ENCODE results near the gene CEMIP. TPM values are rescaled to one million over a fixed set of nuclear protein-coding genes. Genes with fewer than 3 reads are reported as not detected.

CEMIP gene
- total and polyA plus RNA-seq, 11 donors, result 0.04 to 9.6 (median 0.19) TPM

GRCh38 chr15:80942266-80942665 is 163.1 kb downstream of the CEMIP start:
- no peak overlapping the region for H3K4me3 ChIP-seq
- H3K27me3 ChIP-seq, result no peaks in the 10 kb centered on the region
- H3K36me3 ChIP-seq, result peaks cover 0 to 59% (median 45%) of the 10 kb centered on the region in 9 donors
- TF ChIP-seq CTCF (IDR thresholded peaks at IDR 0.05) (no peak), POLR2A (IDR thresholded peaks at IDR 0.05) (no peak)
- WGBS, 4 donors, result 83 to 97% (median 84%) methylated on average over 6 to 7 of the region's 7 CpGs
- no peaks in the 10 kb centered on the region for H3K9me3 ChIP-seq
- H3K27ac ChIP-seq, result no peak overlapping the region
- H3K4me1 ChIP-seq, result peaks cover 0 to 8% (median 0%) of the 10 kb centered on the region in 12 donors
- no peak for DNase-seq
- intact Hi-C loops (cut with DNase I), result loop anchor here in 1 of 10 donors (10.0 kb wide), 1 partner anchor 47 kb away; no protein-coding TSS in a partner anchor
- ATAC-seq, result no peak

- Histone ChIP-seq H3K36me3 (peaks cover 0 to 66% (median 48%) of the 10 kb centered on the region in 9 donors), H3K4me3 (no peak overlapping the region), H3K4me1 (peaks cover 0 to 8% (median 0%) of the 10 kb centered on the region in 12 donors), H3K27me3 (no peaks in the 10 kb centered on the region), H3K27ac (no peak overlapping the region), H3K9me3 (no peaks in the 10 kb centered on the region)
- DNase-seq (peak in 4 of 5 donors; percentile 46 to 71 (median 62)), ATAC-seq (peak; percentile 29 to 94 (median 81))
- intact Hi-C loops (cut with DNase I), result loop anchor here in 1 of 10 donors (10.0 kb wide), 1 partner anchor 48 kb away; no protein-coding TSS in a partner anchor
- TF ChIP-seq POLR2A (IDR thresholded peaks at IDR 0.05), result no peak
- TF ChIP-seq CTCF (IDR thresholded peaks at IDR 0.05), result no peak
- 78 to 83% (median 80%) methylated on average over 15 to 16 of the region's 16 CpGs for WGBS, 4 donors
These were observed 163.8 kb downstream of the CEMIP start for GRCh38 chr15:80942746-80943565.

GRCh38 chr15:80944818-80945217 is 165.6 kb downstream of the CEMIP start:
- no peak for ATAC-seq
- no peak overlapping the region for H3K27ac ChIP-seq
- DNase-seq, result no peak
- no peaks in the 10 kb centered on the region for H3K9me3 ChIP-seq
- TF ChIP-seq POLR2A (IDR thresholded peaks at IDR 0.05), result no peak
- no peak for TF ChIP-seq CTCF (IDR thresholded peaks at IDR 0.05)
- 90 to 100% (median 92%) methylated on average over 2 to 3 of the region's 3 CpGs for WGBS, 4 donors
- intact Hi-C loops (cut with DNase I), result loop anchor here in 1 of 10 donors (10.0 kb wide), 1 partner anchor 50 kb away; no protein-coding TSS in a partner anchor
- no peaks in the 10 kb centered on the region for H3K27me3 ChIP-seq
- H3K4me1 ChIP-seq, result peaks cover 0 to 8% (median 0%) of the 10 kb centered on the region in 12 donors
- H3K4me3 ChIP-seq, result no peak overlapping the region
- H3K36me3 ChIP-seq, result peaks cover 0 to 85% (median 65%) of the 10 kb centered on the region in 9 donors

GRCh38 chr15:80945605-80946004 is 166.4 kb downstream of the CEMIP start:
- H3K27ac ChIP-seq, result no peak overlapping the region
- ATAC-seq (no peak), DNase-seq (no peak)
- intact Hi-C loops (cut with DNase I), result loop anchor here in 1 of 10 donors (10.0 kb wide), 1 partner anchor 51 kb away; no protein-coding TSS in a partner anchor
- H3K36me3 ChIP-seq, result peaks cover 0 to 88% (median 66%) of the 10 kb centered on the region in 9 donors
- no peak overlapping the region for H3K4me3 ChIP-seq
- WGBS, 4 donors, result 79 to 91% (median 88%) methylated on average over 5 of the region's 5 CpGs
- peaks cover 0 to 8% (median 0%) of the 10 kb centered on the region in 12 donors for H3K4me1 ChIP-seq
- no peaks in the 10 kb centered on the region for H3K27me3 ChIP-seq
- no peak for TF ChIP-seq CTCF (IDR thresholded peaks at IDR 0.05)
- TF ChIP-seq POLR2A (IDR thresholded peaks at IDR 0.05), result no peak
- no peaks in the 10 kb centered on the region for H3K9me3 ChIP-seq
